K562 (cell line): ENCODE measurements around the gene ZBTB49. TPM values are rescaled to one million over a fixed set of nuclear protein-coding genes. Genes with fewer than 3 reads are reported as not detected.

Experiments
- ATAC-seq: fragments of 200-7000 bp; cut with Tn5 transposase; 3 replicates; pipeline ENCODE4 v1.9.1; 2020; ENCODE audit warnings: moderate library complexity
- BruUV-seq: library from RNA; stranded (reverse); fragments of 400-500 nt; replicated peaks from 2 replicates; lab custom pipeline; 2021; lab: Mats Ljungman, UMichigan
- CTCF ChIA-PET: fragments of 300-600 bp; formaldehyde crosslinking; extraction: SDS; loops from one replicate; lab custom pipeline; 2021; ENCODE audit warnings: low intra/inter-chr PET ratio; lab: Yijun Ruan, JAX
- POLR2A ChIA-PET: fragments of 300-600, 350-650 bp; sonication (Branson Sonifier 250); formaldehyde crosslinking; extraction: SDS; loops from one replicate; lab custom pipeline; 2021; ENCODE audit warnings: antibody characterized with exemption, inconsistent platforms; lab: Yijun Ruan, JAX
- DNase-seq, 4 experiments: peaks; one replicate each; pipeline versions ENCODE4 v3.0.0 to v3.0.0-alpha.2; 2011 to 2018; ENCODE audit warnings: low spot score in 3 of 4, mixed read lengths in 3 of 4; ENCODE audit errors: extremely low read depth in 1 of 4
- FAIRE-seq: peaks from 2 replicates; lab custom pipeline; 2011; peaks lifted over from hg19 to GRCh38; lab: Jason Lieb, UNC
- H2AFZ ChIP-seq: 2 replicates; pipeline ENCODE4 v1.6.0; 2011; ENCODE audit warnings: low read depth, low read length, control low read depth, inconsistent platforms
- H3K27ac ChIP-seq: fragments of 200-600 bp; 3 replicates; pipeline ENCODE4 v1.8.0; 2011; ENCODE audit warnings: low read depth, mild to moderate bottlenecking, control low read depth, inconsistent platforms, low read length, moderate library complexity, mixed read lengths; ENCODE audit errors: extremely low read depth
- H3K27me3 ChIP-seq, 2 experiments: fragments of 300-600 bp in 1 of 2; 2 replicates in 1 of 2; 3 replicates in 1 of 2; pipeline versions ENCODE4 v1.6.0 to v1.8.0; 2011; ENCODE audit warnings: inconsistent platforms in 2 of 2, low read length in 2 of 2, mild to moderate bottlenecking in 1 of 2, mixed read lengths in 1 of 2, moderate library complexity in 1 of 2; ENCODE audit not compliant: control insufficient read depth in 2 of 2, insufficient read depth in 2 of 2
- H3K36me3 ChIP-seq: fragments of 300-600 bp; 3 replicates; pipeline ENCODE4 v1.8.0; 2011; ENCODE audit warnings: mild to moderate bottlenecking, low read length, inconsistent platforms; ENCODE audit not compliant: control insufficient read depth, insufficient read depth
- H3K4me1 ChIP-seq, 2 experiments: fragments of 200-600 bp in 1 of 2; replicated peaks in 1 of 2; 2 replicates in 1 of 2; 3 replicates in 1 of 2; pipeline versions ENCODE4 v1.5.1 to v1.8.0; 2011; ENCODE audit warnings: inconsistent platforms in 2 of 2, low read length in 2 of 2, mild to moderate bottlenecking in 1 of 2, mixed read lengths in 1 of 2, moderate library complexity in 1 of 2; ENCODE audit not compliant: control insufficient read depth in 2 of 2, insufficient read depth in 2 of 2
- H3K4me2 ChIP-seq: 2 replicates; pipeline ENCODE4 v1.6.1; 2011; ENCODE audit warnings: low read length, control low read depth, inconsistent platforms, mixed read lengths; ENCODE audit not compliant: insufficient read depth
- H3K4me3 ChIP-seq: fragments of 200-600 bp; sonication (generic), shearing (Covaris generic); 2 replicates; pipeline ENCODE4 v1.5.1; 2016; ENCODE audit warnings: control low read depth, inconsistent platforms
- H3K79me2 ChIP-seq: fragments of 200-600 bp; 3 replicates; pipeline ENCODE4 v1.8.0; 2011; ENCODE audit warnings: low read length, inconsistent platforms; ENCODE audit not compliant: control insufficient read depth, insufficient read depth
- H3K9ac ChIP-seq, 2 experiments: 2 replicates each; pipeline versions ENCODE4 v1.6.0 to v1.6.1; 2011; ENCODE audit warnings: low read depth in 2 of 2, low read length in 2 of 2, control low read depth in 1 of 2, inconsistent platforms in 1 of 2, mild to moderate bottlenecking in 1 of 2, mixed read lengths in 1 of 2; ENCODE audit not compliant: insufficient read depth in 1 of 2
- H3K9me1 ChIP-seq: one replicate; pipeline ENCODE4 v1.6.0; 2011; ENCODE audit warnings: inconsistent platforms, mild to moderate bottlenecking, low read length, moderate library complexity; ENCODE audit not compliant: control insufficient read depth, insufficient read depth
- H3K9me3 ChIP-seq: replicated peaks from 2 replicates; pipeline ENCODE4 v1.5.1; 2011; ENCODE audit warnings: low read depth, low read length, inconsistent platforms; ENCODE audit not compliant: control insufficient read depth, insufficient read depth
- H4K20me1 ChIP-seq: replicated peaks from 2 replicates; pipeline ENCODE4 v1.6.1; 2011; ENCODE audit warnings: low read length, inconsistent platforms, mixed read lengths; ENCODE audit not compliant: control insufficient read depth, insufficient read depth
- BACH1 ChIP-seq: fragments of 200-800 bp; sonication (Bioruptor generic); IDR thresholded peaks from 2 replicates; pipeline ENCODE4 v1.6.1; 2016; ENCODE audit warnings: missing genetic modification characterization, missing compliant biosample characterization
- CSDE1 ChIP-seq, 2 experiments: fragments of 450-650 bp; IDR thresholded peaks; 2 replicates each; pipeline ENCODE4 v1.6.1; 2016; ENCODE audit warnings: mild to moderate bottlenecking in 1 of 2
- HNRNPL ChIP-seq: fragments of 200-400 bp; formaldehyde crosslinking; IDR thresholded peaks from 2 replicates; pipeline ENCODE4 v1.6.1; 2017; ENCODE audit warnings: low read depth, mild to moderate bottlenecking, low read length
- HNRNPUL1 ChIP-seq: fragments of 200-400 bp; formaldehyde crosslinking; IDR thresholded peaks from 2 replicates; pipeline ENCODE4 v1.6.1; 2017; ENCODE audit warnings: low read length
- HSF4 ChIP-seq: fragments of 250-450 bp; sonication (Bioruptor Pico); IDR thresholded peaks from 2 replicates; pipeline ENCODE4 v2.1.2; 2022; ENCODE audit warnings: mild to moderate bottlenecking, moderate library complexity, borderline replicate concordance
- KLF13 ChIP-seq: fragments of 450-650 bp; IDR thresholded peaks from 2 replicates; pipeline ENCODE4 v1.6.1; 2016; ENCODE audit warnings: missing genetic modification characterization, low read depth, mild to moderate bottlenecking, missing compliant biosample characterization, moderate library complexity, borderline replicate concordance
- PKNOX1 ChIP-seq: fragments of 450-650 bp; IDR thresholded peaks from 2 replicates; pipeline ENCODE4 v1.6.1; 2016
- RFX7 ChIP-seq: fragments of 250-450 bp; sonication (Bioruptor Pico); IDR thresholded peaks from 2 replicates; pipeline ENCODE4 v1.5.1; 2021; ENCODE audit warnings: mild to moderate bottlenecking
- ZBTB43 ChIP-seq: sonication (generic); formaldehyde crosslinking; IDR thresholded peaks from 2 replicates; pipeline ENCODE4 v1.8.0; 2023; ENCODE audit warnings: mild to moderate bottlenecking, missing genetic modification reagents
- ZNF280A ChIP-seq: fragments of 450-650 bp; IDR thresholded peaks from 2 replicates; pipeline ENCODE4 v1.6.1; 2018; ENCODE audit warnings: mild to moderate bottlenecking, low read depth; ENCODE audit not compliant: partially characterized antibody
- ZNF354B ChIP-seq: fragments of 250-450 bp; sonication (Bioruptor Pico); IDR thresholded peaks from 2 replicates; pipeline ENCODE4 v1.4.0; 2020
- ZNF699 ChIP-seq: fragments of 250-450 bp; sonication (Bioruptor Pico); IDR thresholded peaks from 2 replicates; pipeline ENCODE4 v1.8.0; 2021; ENCODE audit warnings: mild to moderate bottlenecking, moderate library complexity; ENCODE audit not compliant: insufficient replicate concordance
- ZNF766 ChIP-seq: fragments of 200-800 bp; sonication (Bioruptor generic); conservative IDR thresholded peaks from 2 replicates; pipeline ENCODE4 v1.6.1; 2016; ENCODE audit warnings: missing genetic modification characterization, missing compliant biosample characterization
- WGBS: fragments of 100-300 bp; shearing (Covaris generic); methylation state at CpG from one replicate; pipeline ENCODE4 v1.1.6; 2016; ENCODE audit warnings: low coverage, mixed read lengths; ENCODE audit not compliant: insufficient coverage; ENCODE audit errors: missing lambda C conversion rate; 5-methylcytosine and 5-hydroxymethylcytosine counted together
- in situ Hi-C: fragments of 300-500 bp; cut with MboI; formaldehyde crosslinking; loops from 4 replicates; pipeline ENCODE4 v1.15.0; 2018; ENCODE audit warnings: inconsistent platforms, mixed read lengths
- intact Hi-C: fragments of 100-400 bp; cut with micrococcal nuclease; formaldehyde crosslinking; loops from 2 replicates; pipeline ENCODE4 v1.14.2; 2022
- polyA plus RNA-seq, 8 experiments: library from polyadenylated mRNA; depleted of rRNA in 4 of 8; stranded (reverse) in 5 of 8; unstranded in 3 of 8; fragments of >200 nt; fragmentation: Nextera tagmentation in 2 of 8; fragmentation: Illumina TruSeq in 1 of 8; extraction: Ambion mirVana in 2 of 8; extraction: Trizol in 1 of 8; gene quantifications; 2 replicates each; pipeline versions ENCODE4 v1.2.1 to v1.2.3, GENCODE V29; 2011 to 2014; ENCODE audit warnings: inconsistent platforms in 1 of 8, missing spikeins in 1 of 8
- total RNA-seq, 7 experiments: library from RNA; depleted of rRNA in 6 of 7; stranded (reverse); fragments of >200 nt in 6 of 7; fragmentation: Illumina TruSeq in 2 of 7; extraction: Trizol in 2 of 7; gene quantifications; 2 replicates each; pipeline versions ENCODE4 v1.2.1 to v1.2.3, GENCODE V29; 2011 to 2021; ENCODE audit warnings: low replicate concordance in 1 of 7

The ZBTB49 gene
- total and polyA plus RNA-seq, 9 of the 15 experiments (the other 6 are each of a cell fraction or from before 2014, with no cell fraction given), result 0.49 to 8.0 (median 4.2) TPM

GRCh38 chr4:4302001-4302400 is 11.9 kb downstream of the ZBTB49 start:
- Histone ChIP-seq H3K4me2 (no peak overlapping the region), H4K20me1 (no peaks in the 10 kb centered on the region), H3K9me3 (no peaks in the 10 kb centered on the region), H2AFZ (no peak overlapping the region), H3K9ac (no peak overlapping the region), H3K4me3 (no peak overlapping the region), H3K36me3 (peaks cover 21% of the 10 kb centered on the region), H3K27me3 (no peaks in the 10 kb centered on the region), H3K79me2 (no peaks in the 10 kb centered on the region), H3K4me1 (peaks cover 0 to 4% of the 10 kb centered on the region in 2 experiments; a peak in 2 of 5 replicates), H3K27ac (no peak overlapping the region), H3K9me1 (no peaks in the 10 kb centered on the region)
- BruUV-seq, result no TSS peak
- WGBS, result 81% methylated on average over 5 of the region's 5 CpGs
- FAIRE-seq (peak; percentile 46), ATAC-seq (no peak), DNase-seq (no peak)
- ChIA-PET CTCF (no interaction called here), POLR2A (no interaction called here)
- TF ChIP-seq BACH1 (tag), result no peak
- TF ChIP-seq HSF4 (CRISPR knock-in tag), result no peak
- TF ChIP-seq ZNF766 (CRISPR knock-in tag), result no peak
- TF ChIP-seq PKNOX1, result no peak
- no peak for TF ChIP-seq ZNF699 (CRISPR knock-in tag)
- TF ChIP-seq HNRNPUL1, result no peak
- no peak for TF ChIP-seq KLF13 (tag)
- TF ChIP-seq ZBTB43 (CRISPR knock-in tag), result no peak
- TF ChIP-seq HNRNPL, result no peak
- TF ChIP-seq ZNF280A, result no peak
- TF ChIP-seq CSDE1 (IDR thresholded peaks at IDR 0.05), result no peak
- TF ChIP-seq ZNF354B (CRISPR knock-in tag), result no peak
- no peak for TF ChIP-seq RFX7 (CRISPR knock-in tag)
- intact Hi-C loops, result no loop called here
- in situ Hi-C loops, result no loop called here
